ENCODE data around the gene CHN2.

The CHN2 gene

DNA sequence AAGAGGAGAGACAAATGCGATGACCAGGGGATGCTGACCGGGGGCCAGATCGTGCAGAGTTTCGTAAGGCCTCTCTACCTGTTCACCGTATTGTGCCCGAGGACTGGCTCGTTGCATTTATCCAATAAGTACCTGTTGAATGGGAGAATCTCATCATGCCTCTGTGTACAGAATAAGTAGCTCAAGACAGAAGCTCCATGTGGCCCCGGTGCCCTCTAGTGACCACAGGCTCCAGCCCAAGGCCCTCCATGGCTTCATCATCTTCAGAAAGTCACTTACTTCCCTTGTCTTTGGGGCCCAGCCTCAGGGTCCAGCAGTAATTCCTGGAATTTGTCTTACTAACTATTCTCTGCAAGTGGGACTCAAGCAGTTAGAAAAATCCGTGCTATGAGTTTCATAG, 151.0 kb downstream of the CHN2 start:
- no peak overlapping the region for H3K4me3 ChIP-seq (ENCODE audit: low read depth, low read length)
- TF ChIP-seq, protein P1, sequence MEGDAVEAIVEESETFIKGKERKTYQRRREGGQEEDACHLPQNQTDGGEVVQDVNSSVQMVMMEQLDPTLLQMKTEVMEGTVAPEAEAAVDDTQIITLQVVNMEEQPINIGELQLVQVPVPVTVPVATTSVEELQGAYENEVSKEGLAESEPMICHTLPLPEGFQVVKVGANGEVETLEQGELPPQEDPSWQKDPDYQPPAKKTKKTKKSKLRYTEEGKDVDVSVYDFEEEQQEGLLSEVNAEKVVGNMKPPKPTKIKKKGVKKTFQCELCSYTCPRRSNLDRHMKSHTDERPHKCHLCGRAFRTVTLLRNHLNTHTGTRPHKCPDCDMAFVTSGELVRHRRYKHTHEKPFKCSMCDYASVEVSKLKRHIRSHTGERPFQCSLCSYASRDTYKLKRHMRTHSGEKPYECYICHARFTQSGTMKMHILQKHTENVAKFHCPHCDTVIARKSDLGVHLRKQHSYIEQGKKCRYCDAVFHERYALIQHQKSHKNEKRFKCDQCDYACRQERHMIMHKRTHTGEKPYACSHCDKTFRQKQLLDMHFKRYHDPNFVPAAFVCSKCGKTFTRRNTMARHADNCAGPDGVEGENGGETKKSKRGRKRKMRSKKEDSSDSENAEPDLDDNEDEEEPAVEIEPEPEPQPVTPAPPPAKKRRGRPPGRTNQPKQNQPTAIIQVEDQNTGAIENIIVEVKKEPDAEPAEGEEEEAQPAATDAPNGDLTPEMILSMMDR (IDR thresholded peaks at IDR 0.05; ENCODE audit: low read depth, low read length) = no peak

DNA sequence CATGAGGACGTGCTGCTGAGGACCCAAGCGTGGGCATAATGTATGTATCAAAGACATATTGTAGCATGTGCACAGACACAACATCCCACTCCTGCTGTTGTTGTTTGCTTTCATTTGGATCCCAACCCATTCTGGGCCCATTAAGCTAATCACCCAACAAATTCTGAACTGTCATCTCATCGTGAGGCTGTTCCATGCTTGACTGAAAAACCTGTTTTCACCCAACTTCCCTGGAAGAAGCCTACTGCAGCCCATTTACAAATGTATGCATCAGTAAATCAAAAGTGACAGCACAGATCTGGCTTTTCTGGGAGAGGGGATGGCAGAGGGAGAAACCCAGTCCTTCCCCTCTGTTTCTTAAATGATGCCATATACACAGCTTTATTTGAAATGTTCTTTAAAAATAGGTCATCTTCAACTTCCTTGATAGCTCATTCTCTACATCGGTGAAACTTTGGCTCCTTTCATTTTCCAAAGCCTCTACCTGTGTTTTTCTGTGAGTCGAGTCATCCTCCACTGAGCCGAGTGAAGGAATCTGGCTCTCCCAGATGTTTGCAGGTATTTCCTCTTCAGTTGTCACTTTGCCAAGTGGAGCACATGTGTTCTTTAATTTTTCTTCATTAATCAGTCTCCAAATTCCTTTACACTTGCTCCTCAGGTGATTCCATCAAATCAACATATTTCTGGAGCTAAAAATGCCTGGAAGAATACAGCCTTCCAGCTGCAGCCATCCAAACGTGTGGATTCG, 151.8 kb downstream of the CHN2 start:
- TF ChIP-seq, protein P1 (IDR thresholded peaks at IDR 0.05; ENCODE audit: low read depth, low read length) = no peak

DNA sequence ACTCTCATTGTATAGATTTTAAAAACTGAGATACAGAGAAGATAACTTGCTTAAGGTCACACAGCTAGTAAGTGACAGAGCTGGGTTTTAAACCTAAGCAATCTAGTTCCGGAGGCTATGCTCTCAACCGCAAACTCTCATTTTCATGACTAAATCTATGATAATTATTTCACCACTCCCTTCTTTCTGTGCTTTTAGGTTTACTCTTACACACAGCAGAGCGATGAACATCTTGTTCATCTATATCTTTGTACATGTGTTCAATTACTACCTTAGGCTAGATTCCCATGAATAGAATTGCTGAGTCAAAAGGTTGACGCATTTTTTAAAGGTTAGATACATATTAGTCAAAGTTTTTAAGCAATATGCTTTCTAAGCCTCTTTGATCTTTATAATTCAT, 154.8 kb downstream of the CHN2 start:
- TF ChIP-seq, protein P1 (IDR thresholded peaks at IDR 0.05; ENCODE audit: low read depth, low read length) = no peak
- H3K4me3 ChIP-seq (ENCODE audit: low read depth, low read length) = no peak overlapping the region

More for the DNA sequence above, 151.8 kb downstream of the CHN2 start:
- no peak overlapping the region for H3K4me3 ChIP-seq (ENCODE audit: low read depth, low read length)

DNA sequence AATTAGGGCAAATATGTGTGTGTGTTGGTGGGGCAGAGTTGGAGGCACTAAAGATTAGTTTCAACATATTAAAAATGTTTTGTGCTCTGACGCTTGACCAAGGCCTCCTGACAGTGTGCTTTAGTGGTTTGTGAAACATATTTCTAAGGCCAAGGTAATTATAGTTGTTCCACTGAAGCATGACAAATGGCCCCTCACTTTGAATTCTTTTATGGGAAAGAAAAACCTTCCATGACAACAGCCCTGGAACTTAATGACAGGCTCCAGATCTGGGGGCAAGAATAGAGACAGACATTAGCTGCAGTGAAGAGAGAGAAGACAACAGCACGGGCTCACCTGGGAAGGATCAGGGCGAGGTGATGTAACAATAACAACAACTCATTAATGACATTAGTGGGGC, 155.8 kb downstream of the CHN2 start:
- TF ChIP-seq, protein P1 (IDR thresholded peaks at IDR 0.05; ENCODE audit: low read depth, low read length) = no peak
- no peak overlapping the region for H3K4me3 ChIP-seq (ENCODE audit: low read depth, low read length)

DNA sequence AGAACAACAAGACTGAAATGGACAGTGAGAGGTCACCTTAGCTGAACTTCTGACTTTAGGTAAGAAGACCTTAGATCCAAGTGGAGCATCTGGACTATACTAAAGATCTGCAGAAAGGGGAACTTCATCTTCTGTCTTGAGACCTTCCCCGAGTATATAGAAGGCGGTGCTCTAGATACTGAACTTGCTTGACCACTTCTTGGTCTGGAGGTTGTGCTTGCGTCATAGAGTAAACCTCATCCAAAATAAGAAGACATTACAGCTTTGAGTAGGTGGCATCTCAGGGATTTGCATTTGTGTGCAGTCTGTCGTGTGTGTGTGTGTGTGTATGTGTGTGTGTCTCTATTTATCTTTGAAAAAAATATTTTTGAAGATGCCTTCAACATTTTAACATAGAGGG, 157.5 kb downstream of the CHN2 start:
- TF ChIP-seq, protein P1 (IDR thresholded peaks at IDR 0.05; ENCODE audit: low read depth, low read length) = no peak

DNA sequence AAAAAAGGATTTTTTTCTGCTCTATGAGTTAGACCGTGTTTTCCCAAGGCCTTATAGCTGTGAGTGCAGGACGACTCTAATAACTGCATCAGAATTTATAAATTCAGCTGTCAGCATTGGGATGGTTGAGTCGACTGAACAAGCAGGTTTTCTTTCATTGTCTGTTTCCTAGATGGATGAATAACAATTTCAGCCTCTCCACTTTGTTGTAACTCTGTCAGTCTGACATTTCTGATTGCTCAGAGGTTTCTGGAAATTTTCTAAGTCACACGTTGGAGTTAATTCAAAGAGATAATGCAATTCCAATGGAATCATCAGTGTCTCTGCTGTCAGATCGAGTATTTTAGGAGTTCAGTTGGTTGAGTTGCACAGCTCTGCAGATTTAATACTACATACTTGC, 159.2 kb downstream of the CHN2 start:
- TF ChIP-seq, protein P1 (IDR thresholded peaks at IDR 0.05; ENCODE audit: low read depth, low read length) = no peak
- no peak overlapping the region for H3K4me3 ChIP-seq (ENCODE audit: low read depth, low read length)

More for the DNA sequence above, 157.5 kb downstream of the CHN2 start:
- H3K4me3 ChIP-seq (ENCODE audit: low read depth, low read length) = no peak overlapping the region

DNA sequence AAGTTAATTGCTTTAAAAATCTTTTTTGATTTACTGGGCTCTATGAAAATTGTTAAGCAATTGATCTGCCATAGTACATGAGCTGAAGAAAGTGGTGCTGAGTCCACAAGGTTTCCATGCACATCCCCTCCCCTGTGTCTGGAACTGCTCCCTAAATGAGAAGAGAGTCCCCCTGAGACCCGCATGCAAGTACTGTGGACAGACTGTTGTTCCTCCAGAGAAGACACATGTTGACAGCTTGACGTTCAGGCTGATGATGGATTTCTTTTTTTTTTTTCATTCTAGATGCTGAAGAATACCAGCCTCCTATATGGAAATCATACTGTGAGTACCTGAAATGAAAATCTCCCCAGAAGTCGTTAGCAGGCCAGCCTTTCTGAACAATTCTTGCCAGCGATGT, 159.8 kb downstream of the CHN2 start:
- TF ChIP-seq, protein P1 (IDR thresholded peaks at IDR 0.05; ENCODE audit: low read depth, low read length) = no peak
- H3K4me3 ChIP-seq (ENCODE audit: low read depth, low read length) = no peak overlapping the region
